Ovary (tissue), 3 donors: Measurements from ENCODE around the gene DDIT4.

Source experiments
- CTCF ChIP-seq, 3 donors: fragments of 450-650 bp in 2 of 3; fragments of 200-600 bp in 1 of 3; IDR thresholded peaks; one replicate each; pipeline versions ENCODE4 v1.5.1 to v1.8.0; 2016 to 2022; ENCODE audit warnings: antibody characterized with exemption in 3 of 3, mild to moderate bottlenecking in 1 of 3
- EP300 ChIP-seq: sonication (generic); formaldehyde crosslinking; IDR thresholded peaks from one replicate; pipeline ENCODE4 v1.6.1; 2017; ENCODE audit warnings: antibody characterized with exemption
- POLR2A ChIP-seq: fragments of 450-650 bp; IDR thresholded peaks from one replicate; pipeline ENCODE4 v1.6.1; 2017; ENCODE audit warnings: antibody characterized with exemption, mild to moderate bottlenecking, moderate library complexity
- donor health status: DM: no; HTN: no; CAD: no.

GRCh38 chr10:72292223-72292691 lies 18.5 kb downstream of the DDIT4 start:
- TF ChIP-seq POLR2A (no peak), EP300 (no peak), CTCF (IDR thresholded peaks at IDR 0.05) (no peak)
